Left lobe of liver (tissue), 2 donors: ENCODE data around the gene KSR2. TPM values are rescaled to one million over a fixed set of nuclear protein-coding genes. Genes with fewer than 3 reads are reported as not detected.

Experiments used
- ATAC-seq: fragments of 200-7000 bp; cut with Tn5 transposase; one replicate; pipeline ENCODE4 v1.9.1; 2020; ENCODE audit warnings: mild to moderate bottlenecking, moderate library complexity
- DNase-seq: peaks from one replicate; pipeline ENCODE4 v3.0.0-alpha.2; 2020; ENCODE audit warnings: low spot score
- total RNA-seq: library from RNA; stranded (reverse); gene quantifications from one replicate; pipeline ENCODE4 v1.2.1, GENCODE V29; 2021
- donor health status: DM: no; HTN: no; CAD: no; lungs with moderate emphysema.
- donor health status: DM: no; HTN: yes; CAD: no.

Gene KSR2
- total RNA-seq, 1 donor from 2014 or later, result 0.03 TPM

DNA sequence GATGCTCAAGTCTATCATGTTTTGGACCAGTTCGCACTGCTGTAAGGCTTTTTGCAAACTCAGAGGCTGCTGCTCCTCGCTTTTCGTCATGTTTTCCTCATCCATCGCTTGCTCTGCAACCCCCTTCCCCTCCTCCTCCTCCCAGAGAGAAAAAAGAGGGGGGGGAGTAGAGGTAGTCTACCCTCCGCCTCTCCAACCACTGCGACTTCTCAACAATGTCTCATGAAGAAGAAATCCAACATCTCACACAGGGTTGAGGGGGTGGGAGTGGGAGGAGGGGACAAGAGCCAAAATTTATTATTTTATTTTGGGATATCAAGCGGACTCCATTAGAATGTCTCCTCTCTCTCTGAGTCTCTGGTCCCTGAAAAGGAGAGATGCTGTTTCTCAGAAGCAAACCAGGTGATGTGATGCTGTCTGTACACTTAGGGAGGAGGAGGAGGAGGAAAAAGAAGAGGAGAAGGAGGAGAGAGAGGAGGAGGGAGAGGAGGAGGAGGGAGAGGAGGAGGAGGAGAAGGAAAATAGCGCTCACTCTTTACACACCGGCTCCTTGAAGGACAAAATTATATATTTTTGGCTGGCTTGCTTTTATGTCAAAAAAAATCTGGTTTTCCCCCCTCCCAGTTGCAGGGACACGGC lies 520 bp downstream of the KSR2 start:
- DNase-seq (no peak), ATAC-seq (no peak)

DNA sequence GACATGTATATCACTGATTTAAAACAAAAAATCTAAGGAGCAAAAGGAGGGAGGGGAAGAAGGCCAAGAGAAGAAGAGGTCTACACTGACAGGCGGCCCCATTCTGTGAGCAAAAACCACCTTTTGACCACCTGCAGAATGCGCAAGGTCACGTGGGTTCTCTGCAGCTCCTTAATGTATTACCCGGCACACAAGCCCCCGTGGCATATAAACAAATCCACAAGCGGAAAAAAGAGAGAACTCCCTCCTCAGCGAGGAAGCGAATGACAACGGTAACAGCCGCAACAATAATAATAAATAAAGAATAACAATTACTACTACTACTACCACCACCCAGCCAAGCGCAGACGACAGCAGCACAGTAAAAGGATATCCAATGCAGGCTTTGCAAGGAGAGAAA lies 1.3 kb downstream of the KSR2 start:
- DNase-seq (no peak), ATAC-seq (no peak)

DNA sequence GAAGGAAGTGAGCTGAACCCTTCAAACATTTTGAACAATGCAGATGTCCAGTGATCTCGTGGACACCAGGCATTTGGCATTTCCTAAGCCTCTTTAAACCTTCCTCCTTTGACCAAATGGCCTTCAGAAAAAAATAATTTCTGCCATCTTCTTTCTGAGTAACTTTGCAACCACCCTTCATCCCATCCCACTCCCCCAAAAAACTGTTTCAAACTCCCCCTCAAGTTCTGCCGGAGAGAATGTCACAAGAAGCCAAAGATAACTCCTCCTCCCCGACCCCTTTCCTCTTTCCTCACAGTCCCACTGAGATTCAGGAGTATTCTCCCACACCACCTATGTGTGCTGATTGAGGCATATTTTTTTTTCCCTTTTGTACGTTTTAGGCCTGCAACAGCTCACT lies 1.7 kb downstream of the KSR2 start:
- ATAC-seq (no peak), DNase-seq (no peak)

DNA sequence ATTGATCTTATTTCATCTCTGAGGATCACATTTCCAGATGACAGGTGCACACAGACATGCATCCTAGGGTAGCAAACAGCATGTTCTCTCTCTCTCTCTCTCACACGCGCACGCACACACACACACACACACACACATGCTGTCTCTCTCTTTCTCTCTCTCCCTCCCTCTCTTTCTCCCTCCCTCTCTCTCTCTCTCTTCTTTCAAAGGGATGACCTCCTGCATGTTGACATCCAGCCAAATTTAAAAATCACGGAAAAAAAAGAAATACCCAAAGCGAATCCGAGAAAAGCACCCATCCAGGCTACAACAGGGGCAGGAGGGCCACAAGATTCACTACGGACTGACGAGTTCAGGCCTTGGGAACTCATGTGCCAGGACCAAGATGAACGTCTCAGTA lies 2.3 kb downstream of the KSR2 start:
- no peak for ATAC-seq
- DNase-seq, result no peak

DNA sequence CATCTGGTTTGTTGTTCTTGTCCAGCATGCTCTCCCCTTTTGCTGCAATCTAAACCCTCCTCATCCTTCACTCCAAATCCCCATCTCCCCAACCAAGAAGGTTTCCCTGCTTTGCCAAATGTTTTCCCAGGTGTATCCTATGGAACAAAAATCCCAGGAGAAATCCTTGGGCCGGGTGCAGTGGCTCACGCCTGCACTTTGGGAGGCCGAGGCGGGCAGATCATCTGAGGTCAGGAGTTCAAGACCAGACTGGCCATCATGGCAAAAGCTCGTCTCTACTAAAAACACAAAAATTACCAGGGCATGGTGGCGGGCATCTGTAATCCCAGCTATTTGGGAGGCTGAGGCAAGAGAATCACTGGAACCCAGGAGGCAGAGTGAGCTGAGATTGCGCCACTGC lies 5.0 kb downstream of the KSR2 start:
- ATAC-seq, result no peak

DNA sequence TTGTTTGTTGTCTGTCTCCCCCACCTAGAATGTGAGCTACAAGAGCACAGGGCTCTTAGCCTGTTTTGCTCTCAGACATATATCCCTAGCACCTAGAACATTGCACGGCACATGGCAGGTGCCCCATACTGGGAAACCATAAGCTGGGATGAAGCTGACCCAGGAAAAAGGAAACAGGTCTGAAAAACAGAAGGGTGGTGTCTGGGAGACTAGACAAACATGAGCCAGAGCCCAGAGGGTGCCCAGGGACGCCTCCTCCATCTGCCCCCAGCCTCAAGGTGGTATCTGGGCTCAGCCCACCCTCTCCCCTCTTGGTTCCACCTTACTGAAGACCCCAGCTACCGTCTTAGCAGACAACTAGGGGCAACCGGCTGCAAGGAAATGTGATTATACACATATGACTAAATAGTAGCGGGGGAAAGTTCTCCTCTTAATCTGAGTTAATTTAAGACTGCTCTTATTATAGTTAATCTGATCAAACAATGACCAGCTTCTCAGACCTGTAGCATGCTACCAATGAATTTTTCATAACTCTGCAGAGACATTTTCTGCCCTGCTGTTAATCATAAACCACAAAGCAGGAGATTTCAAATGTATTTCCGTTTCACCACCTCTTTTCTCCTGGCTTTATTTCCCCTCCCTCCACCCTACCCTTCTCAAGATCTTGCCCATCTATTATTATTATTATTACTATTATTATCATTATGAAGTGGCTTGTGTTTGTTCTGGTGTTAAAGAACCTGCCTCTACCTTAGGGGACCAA lies 31.9 kb downstream of the KSR2 start:
- no peak for DNase-seq
- ATAC-seq, result no peak

More for the DNA sequence above, 5.0 kb downstream of the KSR2 start:
- DNase-seq, result no peak

DNA sequence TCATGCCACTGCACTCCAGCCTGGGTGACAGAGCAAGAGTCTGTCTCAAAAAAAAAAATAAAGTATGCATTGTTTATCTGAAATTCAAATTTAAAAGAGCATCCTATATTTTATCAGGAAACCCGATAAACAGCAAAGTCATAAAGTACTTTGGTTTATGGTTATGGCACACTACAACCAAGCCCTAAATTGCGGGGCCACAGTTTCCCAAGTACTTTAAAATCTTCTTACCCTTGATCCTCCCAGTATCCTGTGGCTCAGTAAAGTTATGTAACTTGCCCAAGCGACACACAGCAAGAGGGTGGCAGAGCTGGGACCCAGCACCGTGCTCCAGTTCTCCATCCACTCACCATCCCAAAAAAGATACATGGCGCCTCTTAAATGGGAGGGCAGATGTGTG lies 35.2 kb downstream of the KSR2 start:
- DNase-seq, result no peak
- no peak for ATAC-seq

DNA sequence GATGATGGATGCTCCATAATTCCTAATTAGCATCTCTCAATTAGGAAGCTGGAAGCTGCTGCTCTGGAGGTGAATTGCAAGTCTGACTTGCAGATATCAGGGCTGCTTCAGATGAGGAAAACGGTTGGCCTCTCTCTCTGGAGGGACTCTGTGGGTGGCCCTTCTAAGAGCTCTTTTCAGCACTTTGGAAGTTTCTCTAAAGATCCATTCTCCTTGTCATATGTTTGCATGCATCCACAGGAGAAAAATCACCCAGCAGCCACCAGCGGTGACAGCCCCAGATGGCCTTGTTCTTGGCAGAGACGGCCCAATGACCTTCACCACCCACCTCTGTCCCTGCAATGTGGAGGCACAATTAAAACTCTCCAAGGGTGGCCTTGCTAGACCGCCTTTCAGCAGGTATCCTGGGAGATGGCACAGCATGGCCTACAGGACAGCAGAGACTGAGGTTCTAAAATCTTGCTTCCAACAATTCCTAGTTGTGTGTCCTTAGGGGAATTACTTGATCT lies 42.3 kb downstream of the KSR2 start:
- no peak for ATAC-seq
- no peak for DNase-seq

DNA sequence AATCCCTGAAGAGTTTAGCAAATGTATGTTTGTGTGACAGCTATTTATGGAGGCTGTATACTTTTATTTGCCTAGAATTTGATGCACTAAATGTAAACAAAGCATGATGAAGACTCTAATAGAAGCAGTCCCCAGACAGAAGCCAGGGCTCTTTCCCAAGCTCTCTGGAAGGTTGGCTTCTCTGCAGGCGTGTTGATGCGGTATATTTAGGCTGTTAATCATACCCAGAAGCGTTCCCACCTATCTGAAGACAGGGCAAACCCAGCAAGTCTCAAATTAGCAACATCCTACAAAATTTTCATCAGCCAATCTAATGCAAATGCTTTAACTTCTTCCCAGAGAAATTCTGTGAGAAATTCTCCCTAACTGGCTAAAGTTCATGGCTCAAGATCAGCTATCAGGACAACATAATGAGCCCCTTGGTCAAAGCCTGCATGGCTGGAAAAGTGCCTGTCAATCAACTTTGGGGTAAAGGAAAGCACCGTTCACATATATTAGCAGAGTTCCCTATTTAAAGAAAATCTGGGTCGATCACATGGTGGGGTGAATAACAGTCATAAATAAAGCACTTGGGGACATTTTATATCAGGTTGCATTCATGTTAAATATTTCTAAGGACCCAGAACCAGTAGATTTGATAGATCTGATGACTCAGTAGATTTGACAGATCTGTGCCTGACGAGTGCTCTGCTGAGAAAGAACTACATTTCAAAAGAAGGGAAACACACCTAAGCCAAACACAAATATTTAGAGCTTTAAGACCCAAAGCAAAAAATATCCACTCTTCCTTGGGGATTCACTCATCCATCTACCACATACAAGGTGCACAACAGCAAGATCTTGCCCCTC lies 46.6 kb downstream of the KSR2 start:
- no peak for ATAC-seq
- no peak for DNase-seq

DNA sequence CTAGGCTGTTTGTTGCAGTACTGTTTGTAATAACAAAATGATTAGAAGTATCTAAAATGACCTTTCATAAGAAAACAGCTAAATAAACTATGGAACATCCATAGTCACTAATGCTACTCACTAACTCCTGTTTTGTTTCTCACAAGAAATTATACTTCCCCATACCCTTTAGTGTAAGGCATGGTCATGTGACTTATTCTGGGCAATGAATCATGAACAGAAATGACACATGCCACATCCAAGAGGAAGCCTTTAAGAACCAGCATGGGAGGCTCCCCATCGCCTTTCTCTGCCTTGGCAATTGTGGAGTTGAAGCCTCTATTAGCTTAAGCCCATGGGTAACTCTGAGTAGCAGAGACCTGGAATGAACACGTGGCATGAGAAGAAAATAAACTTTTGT lies 49.3 kb downstream of the KSR2 start:
- no peak for ATAC-seq
- DNase-seq, result no peak

DNA sequence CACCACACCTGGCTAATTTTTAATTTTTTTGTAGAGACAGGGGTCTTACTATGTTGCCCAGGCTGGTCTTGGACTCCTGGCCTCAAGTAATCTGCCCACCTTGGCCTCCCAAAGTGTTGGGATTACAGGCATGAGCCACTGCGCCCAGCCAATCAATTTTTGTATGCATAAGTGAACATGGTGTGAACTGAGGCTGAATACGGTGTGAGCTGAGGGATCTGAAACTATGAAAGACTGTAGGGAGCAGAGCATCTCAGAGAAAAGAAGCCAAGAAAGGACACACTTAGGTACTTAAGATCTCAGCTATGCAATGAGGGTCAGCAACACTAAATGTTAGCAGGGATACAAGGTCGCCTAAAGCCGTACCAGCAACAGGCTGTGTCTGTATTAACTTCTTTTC lies 54.1 kb downstream of the KSR2 start:
- DNase-seq (no peak), ATAC-seq (no peak)

DNA sequence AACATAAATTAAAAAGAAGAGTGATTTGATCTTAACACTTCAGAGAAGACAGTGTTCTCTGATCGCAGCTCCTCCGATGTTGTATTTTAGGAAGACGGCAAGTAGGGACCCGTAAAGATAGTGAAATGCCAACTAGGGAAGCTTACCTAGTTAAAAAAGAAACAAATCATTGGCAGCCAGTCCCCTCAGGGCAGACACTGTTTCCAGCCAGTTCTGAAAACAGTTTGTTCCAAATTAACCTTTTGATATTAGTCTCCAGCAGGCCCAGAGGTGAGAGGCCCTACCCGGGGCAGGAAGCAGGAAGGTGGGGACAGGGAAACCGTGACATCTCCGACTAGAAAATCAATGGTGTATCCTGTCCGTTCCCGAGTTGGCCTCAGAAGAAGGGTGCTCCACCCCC lies 56.0 kb downstream of the KSR2 start:
- no peak for DNase-seq
- ATAC-seq, result no peak

DNA sequence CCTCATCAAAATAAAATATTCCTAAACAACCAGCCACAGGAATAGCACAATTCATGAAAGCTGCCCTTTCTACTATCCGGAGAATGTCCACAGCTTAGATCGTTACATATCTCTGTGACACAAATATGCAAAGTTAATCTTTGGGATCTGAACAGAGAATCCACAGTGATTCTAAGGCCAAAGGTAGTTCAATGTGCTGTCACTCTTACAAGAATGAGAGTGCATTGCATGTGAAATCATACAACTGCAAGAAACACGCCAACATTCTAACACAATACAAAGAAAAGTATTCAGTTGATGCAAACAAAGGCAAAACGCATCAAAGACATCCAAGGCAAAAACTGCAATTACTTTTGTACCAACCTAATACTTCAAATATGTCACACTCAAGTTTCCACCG lies 60.4 kb downstream of the KSR2 start:
- DNase-seq (no peak), ATAC-seq (no peak)

DNA sequence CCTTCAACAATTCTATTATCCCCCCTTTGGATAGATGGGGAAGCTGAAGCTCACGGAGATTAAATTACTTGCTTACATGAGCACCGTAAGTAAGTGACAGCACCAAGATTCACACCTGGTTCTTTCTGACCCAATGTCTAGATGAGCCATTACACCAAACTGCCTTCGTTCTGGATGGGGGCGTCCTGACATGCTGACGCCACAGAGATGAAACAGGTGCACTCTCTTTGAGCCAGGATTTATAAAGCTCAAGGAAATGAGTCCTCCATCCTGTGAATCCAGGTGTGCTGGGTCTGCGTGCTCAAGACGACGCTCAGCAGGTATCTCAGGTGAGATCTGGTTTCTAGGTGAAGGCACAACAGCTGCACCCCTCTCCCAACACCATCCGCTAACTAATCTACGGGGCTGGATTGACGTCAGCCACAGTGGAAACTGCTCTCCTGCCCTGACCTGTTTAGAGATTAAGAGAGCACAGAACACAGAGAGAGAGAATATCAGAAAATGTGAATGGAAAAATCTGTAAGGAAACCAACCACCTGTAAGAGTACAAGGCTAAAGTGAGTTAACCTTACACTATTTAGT lies 61.6 kb downstream of the KSR2 start:
- no peak for DNase-seq
- no peak for ATAC-seq

DNA sequence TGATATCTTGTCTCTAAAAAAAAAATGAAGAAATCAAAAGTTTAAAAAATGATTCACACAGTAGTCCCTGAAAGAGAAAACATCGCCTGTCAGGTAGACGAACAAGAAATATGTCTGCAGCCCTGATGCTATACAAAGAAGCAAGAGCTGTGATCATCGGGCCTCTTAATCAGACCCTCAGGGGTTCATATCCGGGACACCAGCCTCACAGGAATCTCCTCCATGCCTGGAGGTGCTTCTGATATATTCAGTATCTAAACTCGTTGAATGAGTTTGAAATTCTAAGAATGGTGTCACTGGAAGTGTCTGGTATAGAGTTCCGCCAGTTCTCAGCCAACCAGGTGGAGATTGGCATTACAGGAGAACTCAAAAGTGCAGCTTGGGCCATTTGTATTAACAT lies 64.7 kb downstream of the KSR2 start:
- DNase-seq (no peak), ATAC-seq (no peak)

DNA sequence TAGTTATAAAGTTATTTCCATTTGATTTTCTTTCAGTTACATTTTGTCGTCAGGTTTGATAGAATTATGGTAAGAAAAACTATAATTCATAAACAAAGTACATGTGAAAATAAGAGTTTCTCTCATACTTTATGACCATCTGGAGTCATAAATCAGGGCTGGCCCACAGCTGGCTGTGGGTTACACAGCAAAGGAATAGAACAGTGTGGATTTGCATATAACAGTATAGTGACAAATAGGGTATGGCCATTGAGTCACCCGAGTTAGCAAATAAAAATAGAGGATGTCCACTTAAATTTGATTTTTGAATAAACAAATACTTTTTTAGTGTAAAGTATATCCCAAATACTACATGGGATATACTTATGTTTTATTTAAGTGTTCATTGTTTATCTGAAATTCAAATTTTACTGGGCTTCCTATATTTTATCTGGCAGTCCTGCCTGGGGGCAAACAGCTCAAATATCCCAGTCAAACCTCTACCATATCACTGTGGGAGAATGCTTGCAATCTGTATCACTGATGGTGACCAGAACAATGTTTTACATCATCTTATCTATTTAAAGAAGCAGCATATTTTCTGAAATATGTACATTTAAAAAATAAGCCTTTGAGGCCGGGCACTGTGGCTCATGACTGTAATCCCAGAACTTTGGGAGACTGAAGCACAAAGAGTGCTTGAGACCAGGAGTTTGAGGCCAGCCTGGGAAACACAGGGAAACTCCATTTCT lies 65.5 kb downstream of the KSR2 start:
- no peak for DNase-seq
- no peak for ATAC-seq

DNA sequence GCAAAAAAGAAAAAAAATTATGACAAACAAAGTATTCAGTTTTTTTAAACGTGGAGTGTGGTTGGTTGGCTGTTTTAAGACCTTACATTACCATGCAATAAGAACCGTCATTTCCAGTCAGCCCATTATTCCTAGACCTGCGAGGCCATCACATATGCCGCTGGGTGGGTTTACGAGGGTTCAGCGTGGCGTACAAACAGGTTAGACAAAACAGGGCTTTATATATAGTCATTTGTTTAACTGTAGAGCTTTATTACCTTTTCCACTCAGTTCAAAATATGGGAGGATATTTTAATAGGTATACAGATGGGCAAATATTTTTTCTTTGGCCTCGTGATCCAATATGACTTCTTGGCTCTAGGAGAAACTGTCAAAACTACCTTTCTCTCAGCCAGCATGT lies 67.2 kb downstream of the KSR2 start:
- DNase-seq (no peak), ATAC-seq (no peak)

DNA sequence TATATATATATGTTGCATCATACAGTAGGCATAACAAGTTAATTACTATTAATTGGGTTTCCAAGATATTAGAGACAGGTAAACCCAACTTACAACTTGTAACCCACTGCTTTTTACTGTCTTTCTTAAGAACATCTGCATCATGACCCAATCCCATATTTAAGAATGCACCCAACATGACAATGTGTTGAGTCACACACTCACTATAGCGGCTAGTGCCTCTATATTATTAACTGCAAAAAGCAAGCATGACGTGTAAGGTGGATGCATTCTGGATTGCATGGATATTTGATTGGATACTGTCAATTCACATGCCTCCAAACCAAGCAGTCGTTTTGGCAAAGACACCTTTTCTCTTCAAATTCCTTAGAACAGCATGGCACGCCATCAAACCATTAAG lies 68.2 kb downstream of the KSR2 start:
- ATAC-seq (no peak), DNase-seq (no peak)

DNA sequence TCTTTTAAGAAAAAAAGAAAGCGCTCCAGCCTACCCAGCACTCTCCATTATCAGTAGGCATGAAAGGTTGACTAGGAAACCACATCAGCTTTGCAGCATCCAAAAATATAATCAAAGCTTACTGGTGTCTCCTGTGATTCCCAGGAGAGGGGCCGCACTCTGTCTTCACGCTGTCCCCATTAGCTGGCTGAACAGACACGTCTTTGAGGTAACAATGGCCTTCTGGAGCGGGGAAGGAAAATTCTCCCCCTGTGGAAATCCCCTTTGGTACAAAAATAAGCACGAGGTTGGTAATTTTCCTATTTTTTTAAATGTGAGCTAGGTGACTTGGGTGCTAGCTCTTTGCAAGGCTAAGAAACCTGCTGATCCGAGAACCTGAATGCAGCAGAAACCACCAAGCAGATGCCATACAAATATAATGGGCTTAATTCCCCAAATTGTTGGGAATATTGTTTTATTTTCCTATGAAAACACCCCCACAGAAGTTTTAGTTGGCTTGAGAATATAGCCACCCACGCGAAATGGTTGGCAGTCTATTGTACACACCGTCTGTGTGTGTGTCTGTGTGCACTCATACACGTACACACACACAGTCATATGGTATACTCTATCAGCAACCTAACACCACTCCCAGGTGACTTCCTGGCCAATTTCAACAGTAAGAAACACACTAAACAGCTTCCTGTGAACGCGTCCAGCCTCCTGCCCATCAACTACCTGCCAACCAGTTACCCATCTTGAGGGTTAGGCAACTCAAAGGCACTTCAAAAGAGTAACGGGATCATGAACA lies 71.2 kb downstream of the KSR2 start:
- no peak for ATAC-seq

DNA sequence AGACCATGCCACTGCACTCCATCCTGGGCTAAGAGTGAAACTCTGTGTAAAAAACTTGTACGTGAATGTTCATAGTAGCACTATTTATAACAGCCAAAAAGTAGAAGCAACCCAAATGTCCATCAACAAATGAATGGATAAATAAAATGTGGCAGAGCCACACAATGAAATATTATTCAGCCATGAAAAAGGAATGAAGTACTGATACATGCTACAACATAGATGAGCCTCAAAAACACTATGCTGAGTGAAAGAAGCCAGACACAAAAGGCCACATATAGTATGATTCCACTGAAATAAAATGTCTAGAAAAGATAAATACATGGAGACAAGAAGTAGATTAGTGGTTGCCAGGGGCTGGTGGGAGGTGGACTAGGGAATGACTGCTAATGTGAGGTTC lies 72.8 kb downstream of the KSR2 start:
- no peak for ATAC-seq
- no peak for DNase-seq

More for the DNA sequence above, 71.2 kb downstream of the KSR2 start:
- no peak for DNase-seq
